Measurements from ENCODE around the gene ADSS2. TPM values are rescaled to one million over a fixed set of nuclear protein-coding genes. Genes with fewer than 3 reads are reported as not detected.
A peak's percentile ranks its signal among the peaks of the same experiment; 100 is the strongest.

Gene ADSS2
- total RNA-seq, 2 experiments from 2014 or later = 50.2 to 56.0 TPM

GRCh38 chr1:244456586-244456985, 4.9 kb upstream of the ADSS2 start:
- Mint-ChIP-seq H3K9me3 (peaks cover 9% of the 10 kb centered on the region), H3K4me3 (no peak overlapping the region), H3K27me3 (no peaks in the 10 kb centered on the region), H3K27ac (no peak overlapping the region), H3K4me1 (ENCODE audit: low read depth) (peaks cover 22% of the 10 kb centered on the region), H3K36me3 (ENCODE audit: low read depth) (peaks cover 12% of the 10 kb centered on the region)
- POLR2A ChIA-PET = no interaction called here
- no peak for DNase-seq
- CTCF ChIA-PET = no interaction called here
- intact Hi-C loops (cut with micrococcal nuclease) = no loop called here
- TF ChIP-seq CTCF (IDR thresholded peaks at IDR 0.05) = no peak
- ATAC-seq = no peak

- Mint-ChIP-seq H3K27me3 (no peaks in the 10 kb centered on the region), H3K27ac (no peak overlapping the region), H3K4me1 (ENCODE audit: low read depth) (peaks cover 20% of the 10 kb centered on the region), H3K4me3 (no peak overlapping the region), H3K36me3 (ENCODE audit: low read depth) (peaks cover 17% of the 10 kb centered on the region), H3K9me3 (peaks cover 2% of the 10 kb centered on the region)
- CTCF ChIA-PET = no interaction called here
- intact Hi-C loops (cut with micrococcal nuclease) = loop anchor here (5.0 kb wide), 1 partner anchor 198 kb away; the partner anchor contains the start of gene DESI2
- ATAC-seq (no peak), DNase-seq (no peak)
- no peak for TF ChIP-seq CTCF (IDR thresholded peaks at IDR 0.05)
- POLR2A ChIA-PET = no interaction called here
These were observed 2.7 kb upstream of the ADSS2 start for GRCh38 chr1:244454412-244454811.

DNA sequence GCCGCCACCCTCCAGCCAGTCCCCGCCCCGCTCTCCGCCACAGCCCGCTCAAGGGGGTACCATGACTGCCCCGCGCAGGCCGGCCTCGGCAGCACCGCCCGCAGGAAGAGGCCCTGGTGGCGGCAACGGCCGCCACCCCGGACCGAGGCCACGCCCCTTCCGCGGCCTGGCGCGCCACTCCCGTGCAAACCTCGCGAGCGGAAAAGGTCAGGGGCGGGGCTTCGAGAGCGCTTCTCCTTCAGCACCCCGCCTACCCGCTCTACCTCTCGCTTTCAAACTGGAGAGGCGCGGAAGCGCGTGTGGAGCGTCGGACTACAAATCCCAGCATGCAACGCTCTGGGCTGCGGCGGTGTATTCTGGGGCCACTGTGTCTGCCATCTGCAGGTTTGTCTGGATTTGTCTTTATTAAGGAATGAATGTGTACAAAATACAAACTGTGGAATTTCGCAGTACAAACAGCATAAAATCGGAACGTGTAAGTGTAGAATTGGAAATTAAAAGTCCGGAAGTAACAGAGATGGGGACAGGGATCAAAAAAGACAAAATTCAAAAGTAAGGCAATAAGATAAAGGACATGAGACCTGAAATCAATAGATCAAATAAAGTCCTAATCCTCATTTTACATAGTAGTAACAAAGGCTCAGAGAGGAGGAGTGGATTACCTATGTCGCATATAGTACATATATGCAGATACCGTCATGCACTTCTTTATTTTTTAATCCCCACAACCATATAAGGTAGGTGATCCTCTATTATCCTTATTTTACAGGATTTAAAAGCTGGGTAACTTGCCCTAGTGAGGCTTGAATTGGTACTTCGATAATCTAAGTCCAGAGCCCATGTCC, 464 bp upstream of the ADSS2 start:
- CTCF ChIA-PET = no interaction called here
- intact Hi-C loops (cut with micrococcal nuclease) = loop anchor here (5.0 kb wide), 1 partner anchor 200 kb away; the partner anchor contains the start of gene DESI2
- H3K27me3 Mint-ChIP-seq = no peaks in the 10 kb centered on the region
- ATAC-seq (peak; percentile 92), DNase-seq (peak; percentile 99)
- H3K4me1 Mint-ChIP-seq (ENCODE audit: low read depth) = peaks cover 37% of the 10 kb centered on the region
- peak; percentile 29 for TF ChIP-seq CTCF (IDR thresholded peaks at IDR 0.05)
- POLR2A ChIA-PET = interaction anchor here (1.2 to 1.3 kb wide), 3 partner anchors 9 to 412 kb away, joined by 3 to 5 read pairs (median 4); partner anchors contain the start of gene HNRNPU
- peaks cover 25% of the 10 kb centered on the region for H3K36me3 Mint-ChIP-seq (ENCODE audit: low read depth)
- peak overlapping the region; percentile 98 for H3K27ac Mint-ChIP-seq
- no peaks in the 10 kb centered on the region for H3K9me3 Mint-ChIP-seq
- peak overlapping the region; percentile 89 for H3K4me3 Mint-ChIP-seq

GRCh38 chr1:244450597-244451538, 841 bp downstream of the ADSS2 start:
- intact Hi-C loops (cut with micrococcal nuclease) = loop anchor here (5.0 kb wide), 1 partner anchor 201 kb away; the partner anchor contains the start of gene DESI2
- ATAC-seq (peak; percentile 7), DNase-seq (peak; percentile 65)
- Mint-ChIP-seq H3K27ac (peak overlapping the region; percentile 98), H3K4me3 (peak overlapping the region; percentile 89), H3K4me1 (ENCODE audit: low read depth) (peaks cover 48% of the 10 kb centered on the region), H3K36me3 (ENCODE audit: low read depth) (peaks cover 32% of the 10 kb centered on the region), H3K9me3 (no peaks in the 10 kb centered on the region), H3K27me3 (no peaks in the 10 kb centered on the region)
- CTCF ChIA-PET = interaction anchor here (1.0 kb wide), 1 partner anchor 12 kb away, joined by 3 read pairs; no protein-coding TSS in a partner anchor
- POLR2A ChIA-PET = interaction anchor here (0.7 to 1.3 kb wide), 9 partner anchors 9 to 413 kb away, joined by 3 to 5 read pairs (median 4); partner anchors contain the start of gene HNRNPU
- TF ChIP-seq CTCF (IDR thresholded peaks at IDR 0.05) = no peak
